ENCODE measurements around the gene RAE1. TPM values are rescaled to one million over a fixed set of nuclear protein-coding genes. Genes with fewer than 3 reads are reported as not detected.

The RAE1 gene
- total RNA-seq, 4 donors from 2014 or later: 15.8 to 35.8 (median 20.6) TPM

GRCh38 chr20:57379263-57379647, 28.2 kb downstream of the RAE1 start:
- H3K27ac ChIP-seq: no peak overlapping the region
- no peak overlapping the region for H3K4me3 ChIP-seq
- H3K27me3 ChIP-seq: no peaks in the 10 kb centered on the region
- ATAC-seq: no peak
- intact Hi-C loops (cut with DNase I; ENCODE audit: low total_unique reads) (no loop called here), in situ Hi-C loops (cut with MboI; ENCODE audit: low sequenced_read_pairs in 4 of 4) (loop anchor here in 3 of 4 donors (5.0 to 25.0 kb wide), 4 partner anchors 118 to 833 kb away; partner anchors contain the start of gene PMEPA1 (in 1 of the 3))
- no peak for DNase-seq
- H3K36me3 ChIP-seq: peaks cover 0 to 44% of the 10 kb centered on the region in 2 donors
- no peaks in the 10 kb centered on the region for H3K4me1 ChIP-seq
- H3K9me3 ChIP-seq: no peaks in the 10 kb centered on the region
- no peak for TF ChIP-seq POLR2A (IDR thresholded peaks at IDR 0.05)
- TF ChIP-seq, protein P1, sequence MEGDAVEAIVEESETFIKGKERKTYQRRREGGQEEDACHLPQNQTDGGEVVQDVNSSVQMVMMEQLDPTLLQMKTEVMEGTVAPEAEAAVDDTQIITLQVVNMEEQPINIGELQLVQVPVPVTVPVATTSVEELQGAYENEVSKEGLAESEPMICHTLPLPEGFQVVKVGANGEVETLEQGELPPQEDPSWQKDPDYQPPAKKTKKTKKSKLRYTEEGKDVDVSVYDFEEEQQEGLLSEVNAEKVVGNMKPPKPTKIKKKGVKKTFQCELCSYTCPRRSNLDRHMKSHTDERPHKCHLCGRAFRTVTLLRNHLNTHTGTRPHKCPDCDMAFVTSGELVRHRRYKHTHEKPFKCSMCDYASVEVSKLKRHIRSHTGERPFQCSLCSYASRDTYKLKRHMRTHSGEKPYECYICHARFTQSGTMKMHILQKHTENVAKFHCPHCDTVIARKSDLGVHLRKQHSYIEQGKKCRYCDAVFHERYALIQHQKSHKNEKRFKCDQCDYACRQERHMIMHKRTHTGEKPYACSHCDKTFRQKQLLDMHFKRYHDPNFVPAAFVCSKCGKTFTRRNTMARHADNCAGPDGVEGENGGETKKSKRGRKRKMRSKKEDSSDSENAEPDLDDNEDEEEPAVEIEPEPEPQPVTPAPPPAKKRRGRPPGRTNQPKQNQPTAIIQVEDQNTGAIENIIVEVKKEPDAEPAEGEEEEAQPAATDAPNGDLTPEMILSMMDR (IDR thresholded peaks at IDR 0.05 in 4 of 5, conservative IDR thresholded peaks at IDR 0.05 in 1 of 5): no peak

- TF ChIP-seq, protein P1 (IDR thresholded peaks at IDR 0.05 in 4 of 5, conservative IDR thresholded peaks at IDR 0.05 in 1 of 5): no peak
- TF ChIP-seq POLR2A (IDR thresholded peaks at IDR 0.05): no peak
- ATAC-seq (no peak), DNase-seq (no peak)
- H3K27ac ChIP-seq: no peak overlapping the region
- no peak overlapping the region for H3K4me3 ChIP-seq
- peaks cover 0 to 34% of the 10 kb centered on the region in 2 donors for H3K36me3 ChIP-seq
- in situ Hi-C loops (cut with MboI; ENCODE audit: low sequenced_read_pairs in 4 of 4): loop anchor here in 3 of 4 donors (25.0 kb wide), 2 partner anchors 332 to 832 kb away; partner anchors contain the start of gene PMEPA1 (in 1 of the 3)
- intact Hi-C loops (cut with DNase I; ENCODE audit: low total_unique reads): loop anchor here (10.0 kb wide), 1 partner anchor 215 kb away; no protein-coding TSS in a partner anchor
- H3K4me1 ChIP-seq: no peaks in the 10 kb centered on the region
- H3K9me3 ChIP-seq: no peaks in the 10 kb centered on the region
- no peaks in the 10 kb centered on the region for H3K27me3 ChIP-seq
These were observed 29.2 kb downstream of the RAE1 start for GRCh38 chr20:57380081-57380750.

DNA sequence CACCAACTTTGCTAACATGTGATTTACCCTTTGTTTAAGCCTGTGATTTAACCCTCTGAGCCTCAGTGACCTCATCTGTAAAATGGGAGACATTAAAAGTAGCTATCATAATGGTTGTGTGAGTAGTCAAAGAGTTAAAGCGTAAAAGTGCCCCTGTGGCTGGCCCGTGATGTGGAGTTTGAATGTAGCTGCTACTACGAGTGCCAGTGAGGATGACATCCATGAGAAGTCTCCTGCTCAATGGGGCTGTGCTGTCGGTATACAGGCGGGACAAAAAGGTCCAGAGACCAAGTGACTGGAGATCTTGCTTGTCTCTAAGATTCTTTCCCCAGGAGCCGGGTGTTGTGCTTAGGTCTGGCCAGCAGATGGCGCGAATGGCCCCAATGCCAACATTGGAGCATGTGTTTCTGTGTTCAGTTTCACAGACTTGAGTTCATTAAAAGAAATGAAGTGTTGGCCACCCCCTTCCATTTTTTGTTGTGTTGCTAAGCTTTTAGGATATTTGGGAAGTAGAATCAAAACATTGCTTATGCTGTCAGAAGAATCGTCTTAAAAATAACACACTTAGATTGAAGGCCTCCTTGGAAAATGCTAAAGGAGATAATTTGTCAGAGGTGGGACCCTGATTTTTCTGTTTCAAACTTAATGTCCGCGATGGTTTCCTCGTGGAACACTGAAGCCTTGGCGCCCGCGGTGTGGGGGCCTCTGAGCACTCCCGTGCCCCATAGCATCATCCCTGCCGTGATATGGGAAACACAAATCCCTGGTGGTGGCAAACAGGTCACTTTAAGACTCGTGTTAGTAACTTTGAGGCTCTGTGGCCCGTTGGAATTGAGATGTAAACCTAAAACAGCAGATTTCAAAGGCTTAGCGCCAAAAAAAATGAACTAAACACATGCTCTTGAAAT, 30.8 kb downstream of the RAE1 start:
- Histone ChIP-seq H3K4me1 (no peaks in the 10 kb centered on the region), H3K27ac (peak overlapping the region in 1 of 4 donors; percentile 40), H3K4me3 (no peak overlapping the region), H3K27me3 (no peaks in the 10 kb centered on the region), H3K9me3 (no peaks in the 10 kb centered on the region), H3K36me3 (peaks cover 0 to 18% of the 10 kb centered on the region in 2 donors)
- DNase-seq (peak in 1 of 2 donors; percentile 77), ATAC-seq (peak; percentile 74 to 79)
- intact Hi-C loops (cut with DNase I; ENCODE audit: low total_unique reads): loop anchor here (1.0 to 10.0 kb wide), 2 partner anchors 113 to 213 kb away; no protein-coding TSS in a partner anchor
- in situ Hi-C loops (cut with MboI; ENCODE audit: low sequenced_read_pairs in 4 of 4): loop anchor here in 3 of 4 donors (25.0 kb wide), 2 partner anchors 330 to 830 kb away; partner anchors contain the start of gene PMEPA1 (in 1 of the 3)
- no peak for TF ChIP-seq POLR2A (IDR thresholded peaks at IDR 0.05)
- TF ChIP-seq, protein P1 (IDR thresholded peaks at IDR 0.05 in 4 of 5, conservative IDR thresholded peaks at IDR 0.05 in 1 of 5): peak; percentile 86 to 95 (median 93)

- Histone ChIP-seq H3K4me1 (no peaks in the 10 kb centered on the region), H3K27ac (no peak overlapping the region), H3K9me3 (no peaks in the 10 kb centered on the region), H3K36me3 (peaks cover 0 to 12% of the 10 kb centered on the region in 2 donors), H3K27me3 (no peaks in the 10 kb centered on the region), H3K4me3 (no peak overlapping the region)
- intact Hi-C loops (cut with DNase I; ENCODE audit: low total_unique reads): loop anchor here (10.0 kb wide), 1 partner anchor 212 kb away; no protein-coding TSS in a partner anchor
- ATAC-seq: no peak
- in situ Hi-C loops (cut with MboI; ENCODE audit: low sequenced_read_pairs in 4 of 4): loop anchor here in 3 of 4 donors (25.0 kb wide), 2 partner anchors 330 to 830 kb away; partner anchors contain the start of gene PMEPA1 (in 1 of the 3)
- no peak for DNase-seq
- no peak for TF ChIP-seq POLR2A (IDR thresholded peaks at IDR 0.05)
These were observed 31.5 kb downstream of the RAE1 start for GRCh38 chr20:57382516-57382915.
